Measurements from ENCODE around the gene DNER.
"Not testable (repeated sequence)": the region's sequence is repeated elsewhere in the genome, so short reads cannot be mapped to it uniquely, and the experiment has no call there.

Gene DNER

DNA sequence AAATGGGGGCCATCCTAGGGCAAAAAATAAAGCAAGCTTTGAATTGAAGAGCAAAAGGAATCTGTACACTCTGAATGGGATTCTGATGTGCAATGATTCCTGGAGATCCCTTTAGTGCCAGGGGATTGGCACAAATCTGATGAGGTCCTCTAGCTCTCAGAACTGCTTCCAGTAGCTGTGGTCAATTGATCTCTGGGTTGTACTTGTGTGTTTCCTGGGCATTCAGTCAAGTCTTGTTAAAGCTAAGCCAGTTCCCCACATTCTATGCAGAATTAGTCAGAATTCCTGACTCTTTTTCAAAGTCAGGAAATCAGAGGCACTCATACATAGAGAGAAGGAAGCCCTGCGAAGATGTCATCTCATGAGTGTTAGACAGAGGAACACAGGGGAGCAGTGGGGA, 161.3 kb downstream of the DNER start:
- no peak overlapping the region for H3K27ac Mint-ChIP-seq
- no peak overlapping the region for H3K4me3 Mint-ChIP-seq
- peaks cover 10% of the 10 kb centered on the region for H3K27me3 Mint-ChIP-seq
- peaks cover 5% of the 10 kb centered on the region for H3K9me3 Mint-ChIP-seq (ENCODE audit: low read depth)
- no peaks in the 10 kb centered on the region for H3K4me1 Mint-ChIP-seq (ENCODE audit: low read depth)
- no peaks in the 10 kb centered on the region for H3K36me3 Mint-ChIP-seq

DNA sequence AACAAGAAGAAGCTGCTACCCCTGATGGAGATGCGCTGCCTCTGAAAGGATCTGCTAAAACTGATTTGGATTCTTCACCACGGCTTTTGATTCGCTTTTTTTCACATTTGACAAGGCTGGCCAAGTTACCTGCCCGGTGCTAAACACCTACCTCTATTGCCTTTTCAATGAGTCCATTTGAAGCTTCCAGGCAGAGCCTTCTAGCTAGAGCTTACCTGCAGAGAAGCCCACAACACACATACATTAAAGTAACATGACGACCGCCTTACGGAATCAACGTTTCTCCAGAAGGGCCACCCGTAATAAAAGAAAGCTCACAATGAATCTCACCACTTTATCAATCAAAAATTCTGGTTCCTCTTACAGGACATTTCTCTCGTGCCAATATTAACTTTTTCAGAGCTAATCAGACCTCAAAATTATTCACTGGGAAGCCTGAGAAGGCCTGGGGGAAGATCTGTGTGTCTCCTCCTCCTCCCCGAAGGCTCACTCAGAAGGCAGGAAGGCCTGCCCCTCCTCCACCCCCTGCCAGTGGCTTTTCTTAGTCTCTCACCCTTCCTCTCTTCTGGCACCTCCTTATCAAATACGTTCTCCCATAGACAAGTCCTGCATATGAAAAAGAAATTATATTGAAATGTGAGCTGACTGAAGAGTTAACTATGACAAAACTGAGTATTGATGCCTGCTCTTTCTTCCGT, 171.0 kb downstream of the DNER start:
- peaks cover 1% of the 10 kb centered on the region for H3K27me3 Mint-ChIP-seq

DNA sequence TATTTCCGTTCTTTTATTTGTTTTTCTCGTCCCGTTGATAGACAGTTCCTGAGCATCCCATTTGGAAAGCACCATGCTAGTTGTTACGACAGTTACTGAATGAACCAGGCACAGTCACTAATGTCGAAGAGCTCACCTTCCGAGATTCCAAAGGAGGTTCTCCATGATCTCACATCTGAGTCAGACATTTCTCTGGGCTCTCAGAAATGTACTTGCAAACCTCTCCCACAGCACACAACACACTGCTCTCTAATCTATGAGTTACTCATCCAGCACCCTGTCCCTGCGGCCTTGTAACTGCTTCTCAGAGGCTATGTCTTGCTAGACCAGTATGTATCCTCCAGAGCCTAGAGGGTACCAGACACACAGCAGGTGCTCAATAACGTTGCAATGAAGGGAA, 174.7 kb downstream of the DNER start:
- no peaks in the 10 kb centered on the region for H3K36me3 Mint-ChIP-seq
- H3K9me3 Mint-ChIP-seq (ENCODE audit: low read depth) = no peaks in the 10 kb centered on the region
- H3K4me1 Mint-ChIP-seq (ENCODE audit: low read depth) = no peaks in the 10 kb centered on the region
- no peaks in the 10 kb centered on the region for H3K27me3 Mint-ChIP-seq
- H3K27ac Mint-ChIP-seq = no peak overlapping the region
- no peak overlapping the region for H3K4me3 Mint-ChIP-seq

More for the DNA sequence above, 171.0 kb downstream of the DNER start:
- Mint-ChIP-seq H3K36me3 (no peaks in the 10 kb centered on the region), H3K4me3 (no peak overlapping the region), H3K4me1 (ENCODE audit: low read depth) (no peaks in the 10 kb centered on the region), H3K27ac (no peak overlapping the region), H3K9me3 (ENCODE audit: low read depth) (no peaks in the 10 kb centered on the region)

DNA sequence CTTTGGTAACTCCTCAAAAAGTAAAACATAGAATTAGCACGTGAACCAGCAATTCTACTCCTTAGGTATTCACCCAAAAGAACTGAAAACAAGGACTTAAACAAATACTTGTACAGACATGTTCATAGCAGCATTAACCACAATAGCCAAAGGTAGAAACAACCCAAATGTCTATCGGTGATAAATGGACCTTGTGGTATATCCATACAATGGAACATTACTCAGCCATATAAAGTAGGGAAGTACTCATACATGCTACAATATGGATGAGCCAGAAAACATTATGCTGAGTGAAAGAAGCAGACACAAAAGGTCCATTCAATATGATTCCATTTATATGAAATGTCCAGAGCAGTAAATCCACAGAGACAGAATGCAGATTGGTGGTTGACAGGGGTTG, 182.8 kb downstream of the DNER start:
- no peaks in the 10 kb centered on the region for H3K9me3 Mint-ChIP-seq (ENCODE audit: low read depth)
- no peaks in the 10 kb centered on the region for H3K27me3 Mint-ChIP-seq
- no peak overlapping the region for H3K27ac Mint-ChIP-seq
- no peaks in the 10 kb centered on the region for H3K36me3 Mint-ChIP-seq
- no peaks in the 10 kb centered on the region for H3K4me1 Mint-ChIP-seq (ENCODE audit: low read depth)
- H3K4me3 Mint-ChIP-seq = no peak overlapping the region

DNA sequence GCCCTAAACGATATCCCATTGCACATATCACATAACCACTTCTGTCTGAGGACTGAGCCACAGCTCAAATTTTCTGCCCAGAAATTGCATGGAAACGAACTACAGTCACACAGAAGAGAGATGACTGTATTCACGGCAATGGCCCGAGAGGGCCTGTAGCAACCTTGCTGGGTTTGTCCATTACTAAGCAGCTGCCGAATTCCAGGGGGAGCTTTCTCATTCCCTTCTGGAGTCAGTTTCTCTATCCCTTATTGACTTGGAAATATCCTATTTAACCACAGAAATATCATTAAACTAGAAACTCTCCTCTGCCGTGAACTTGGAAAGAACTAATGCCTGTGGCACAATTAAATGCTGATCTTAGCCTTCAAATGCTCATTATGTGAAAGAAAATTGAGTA, 183.9 kb downstream of the DNER start:
- Mint-ChIP-seq H3K36me3 (no peaks in the 10 kb centered on the region), H3K4me3 (no peak overlapping the region), H3K9me3 (ENCODE audit: low read depth) (no peaks in the 10 kb centered on the region), H3K27ac (no peak overlapping the region), H3K27me3 (no peaks in the 10 kb centered on the region), H3K4me1 (ENCODE audit: low read depth) (no peaks in the 10 kb centered on the region)

DNA sequence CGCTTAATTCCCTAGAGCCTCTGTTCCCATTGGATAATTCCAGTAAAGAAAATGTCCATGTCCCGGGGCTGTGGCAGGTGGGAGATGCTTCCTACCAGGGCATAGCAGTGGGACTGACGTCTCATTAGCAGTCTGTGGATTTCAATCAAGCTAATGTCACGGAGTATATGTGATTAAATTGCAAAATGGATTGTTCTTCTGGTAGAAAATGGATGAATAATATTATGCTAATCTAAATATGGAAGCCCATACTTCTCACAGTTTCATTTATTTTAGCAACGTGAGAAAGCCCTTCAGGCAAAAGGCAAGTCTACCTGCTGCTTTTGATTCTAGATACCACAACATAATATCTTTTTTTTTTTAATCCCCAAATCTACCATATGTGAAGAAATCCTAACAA, 185.5 kb downstream of the DNER start:
- H3K4me1 Mint-ChIP-seq (ENCODE audit: low read depth) = no peaks in the 10 kb centered on the region
- no peak overlapping the region for H3K4me3 Mint-ChIP-seq
- no peaks in the 10 kb centered on the region for H3K36me3 Mint-ChIP-seq
- H3K27ac Mint-ChIP-seq = no peak overlapping the region
- H3K9me3 Mint-ChIP-seq (ENCODE audit: low read depth) = no peaks in the 10 kb centered on the region
- peaks cover 3% of the 10 kb centered on the region for H3K27me3 Mint-ChIP-seq

DNA sequence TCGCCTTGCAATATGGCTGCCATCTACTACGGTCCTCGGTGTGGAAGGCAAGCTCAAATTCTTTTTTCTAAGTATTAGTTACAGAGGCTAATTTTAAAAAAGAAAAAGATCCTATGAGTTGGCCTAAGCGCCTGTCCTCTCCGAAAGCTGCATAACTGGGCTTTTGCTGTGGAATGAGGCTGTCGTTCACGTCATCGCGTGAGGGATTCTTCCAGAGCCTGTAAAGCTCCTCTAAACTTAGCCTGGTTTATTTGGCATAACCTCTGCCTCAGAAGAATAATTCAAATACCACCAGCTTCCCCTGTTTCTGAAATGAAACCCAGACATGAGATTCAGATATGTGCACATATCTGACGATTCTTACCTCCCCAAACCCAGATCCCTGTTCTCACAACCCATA, 187.4 kb downstream of the DNER start:
- no peaks in the 10 kb centered on the region for H3K4me1 Mint-ChIP-seq (ENCODE audit: low read depth)
- no peaks in the 10 kb centered on the region for H3K9me3 Mint-ChIP-seq (ENCODE audit: low read depth)
- H3K4me3 Mint-ChIP-seq = no peak overlapping the region
- H3K27ac Mint-ChIP-seq = no peak overlapping the region
- no peaks in the 10 kb centered on the region for H3K36me3 Mint-ChIP-seq
- H3K27me3 Mint-ChIP-seq = peaks cover 4% of the 10 kb centered on the region

DNA sequence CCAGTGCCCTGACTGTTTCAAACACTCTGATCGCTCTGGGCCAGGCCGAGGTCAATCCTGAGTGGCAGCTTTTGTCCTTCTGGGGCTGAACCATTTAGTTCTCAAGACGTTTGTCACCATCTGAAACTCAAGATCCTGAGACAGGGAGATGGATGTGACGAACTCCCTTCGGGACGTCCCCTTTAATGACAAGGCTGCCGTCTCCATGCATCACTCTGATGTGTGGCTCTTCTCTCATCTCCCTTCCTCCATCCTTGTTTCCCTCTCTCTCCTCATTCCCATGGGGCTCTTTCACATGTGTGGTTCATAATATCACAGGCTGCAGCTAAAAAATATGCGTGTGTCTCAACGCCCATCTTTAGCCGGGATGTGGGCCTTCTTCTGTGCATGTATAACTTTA, 189.6 kb downstream of the DNER start:
- H3K27me3 Mint-ChIP-seq = peaks cover 4% of the 10 kb centered on the region
- no peaks in the 10 kb centered on the region for H3K36me3 Mint-ChIP-seq
- H3K9me3 Mint-ChIP-seq (ENCODE audit: low read depth) = no peaks in the 10 kb centered on the region
- no peaks in the 10 kb centered on the region for H3K4me1 Mint-ChIP-seq (ENCODE audit: low read depth)
- H3K4me3 Mint-ChIP-seq = no peak overlapping the region
- H3K27ac Mint-ChIP-seq = no peak overlapping the region

DNA sequence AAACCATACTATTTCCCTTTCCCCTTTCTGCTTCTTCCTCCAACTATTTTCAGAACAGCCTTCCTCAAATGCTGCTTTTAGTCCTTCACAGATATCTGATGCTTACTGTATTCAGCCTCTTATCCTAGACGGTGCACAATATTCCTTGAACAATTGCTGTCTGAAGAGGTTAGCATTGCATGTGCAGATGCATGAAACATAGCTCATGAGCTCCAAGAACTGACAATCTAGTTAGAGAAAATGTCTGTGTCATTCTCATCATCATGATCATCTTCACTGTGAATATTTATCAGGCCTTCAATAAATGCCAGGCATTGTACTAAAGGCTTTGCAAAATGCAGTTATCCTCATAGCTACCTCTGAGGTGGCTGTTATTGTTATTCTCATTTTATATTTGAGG, 190.7 kb downstream of the DNER start:
- no peaks in the 10 kb centered on the region for H3K9me3 Mint-ChIP-seq (ENCODE audit: low read depth)
- no peaks in the 10 kb centered on the region for H3K36me3 Mint-ChIP-seq
- H3K27me3 Mint-ChIP-seq = peaks cover 4% of the 10 kb centered on the region
- H3K27ac Mint-ChIP-seq = no peak overlapping the region
- H3K4me1 Mint-ChIP-seq (ENCODE audit: low read depth) = no peaks in the 10 kb centered on the region
- H3K4me3 Mint-ChIP-seq = no peak overlapping the region

DNA sequence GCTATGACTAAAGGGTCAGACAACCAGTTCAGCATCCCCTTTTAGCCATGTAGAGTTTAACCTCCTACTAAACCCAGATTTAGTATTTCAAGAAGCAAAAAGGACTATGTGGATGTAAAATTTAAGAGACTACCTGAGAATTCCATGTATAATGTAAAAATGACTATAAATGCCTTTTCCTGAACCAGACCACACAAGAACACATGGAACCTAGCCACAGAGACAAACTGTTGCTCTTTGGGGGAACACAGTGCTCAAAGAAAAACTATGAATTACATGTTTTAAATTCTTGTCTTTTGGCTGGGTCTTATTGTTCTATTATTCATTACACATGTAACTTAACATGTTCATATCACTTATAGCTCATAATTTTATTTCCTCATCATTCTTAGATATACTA, 192.8 kb downstream of the DNER start:
- Mint-ChIP-seq H3K27ac (no peak overlapping the region), H3K27me3 (peaks cover 8% of the 10 kb centered on the region), H3K4me3 (no peak overlapping the region), H3K36me3 (no peaks in the 10 kb centered on the region), H3K9me3 (ENCODE audit: low read depth) (no peaks in the 10 kb centered on the region), H3K4me1 (ENCODE audit: low read depth) (no peaks in the 10 kb centered on the region)

DNA sequence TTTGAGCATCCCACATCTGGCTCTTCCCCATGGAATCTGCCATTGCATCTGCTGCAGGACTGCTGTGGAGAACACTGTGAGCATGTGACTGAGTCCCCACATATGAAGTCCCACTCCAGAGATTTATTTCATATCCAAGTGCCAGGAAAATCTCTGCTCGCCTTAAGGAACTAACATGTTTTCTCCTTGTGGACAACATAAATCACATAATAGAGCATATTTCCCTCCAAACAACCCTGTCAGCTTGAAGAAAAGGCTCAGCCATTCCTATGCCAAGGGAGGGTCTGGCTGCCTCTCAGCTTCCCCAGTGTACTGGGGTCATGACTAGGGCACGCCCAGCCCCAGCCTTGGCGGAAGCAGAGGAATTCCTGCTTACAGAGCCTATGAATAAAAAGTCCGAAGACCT, 193.7 kb downstream of the DNER start:
- peaks cover 8% of the 10 kb centered on the region for H3K27me3 Mint-ChIP-seq
- no peaks in the 10 kb centered on the region for H3K9me3 Mint-ChIP-seq (ENCODE audit: low read depth)
- no peaks in the 10 kb centered on the region for H3K36me3 Mint-ChIP-seq
- H3K4me3 Mint-ChIP-seq = no peak overlapping the region
- H3K27ac Mint-ChIP-seq = no peak overlapping the region
- no peaks in the 10 kb centered on the region for H3K4me1 Mint-ChIP-seq (ENCODE audit: low read depth)

DNA sequence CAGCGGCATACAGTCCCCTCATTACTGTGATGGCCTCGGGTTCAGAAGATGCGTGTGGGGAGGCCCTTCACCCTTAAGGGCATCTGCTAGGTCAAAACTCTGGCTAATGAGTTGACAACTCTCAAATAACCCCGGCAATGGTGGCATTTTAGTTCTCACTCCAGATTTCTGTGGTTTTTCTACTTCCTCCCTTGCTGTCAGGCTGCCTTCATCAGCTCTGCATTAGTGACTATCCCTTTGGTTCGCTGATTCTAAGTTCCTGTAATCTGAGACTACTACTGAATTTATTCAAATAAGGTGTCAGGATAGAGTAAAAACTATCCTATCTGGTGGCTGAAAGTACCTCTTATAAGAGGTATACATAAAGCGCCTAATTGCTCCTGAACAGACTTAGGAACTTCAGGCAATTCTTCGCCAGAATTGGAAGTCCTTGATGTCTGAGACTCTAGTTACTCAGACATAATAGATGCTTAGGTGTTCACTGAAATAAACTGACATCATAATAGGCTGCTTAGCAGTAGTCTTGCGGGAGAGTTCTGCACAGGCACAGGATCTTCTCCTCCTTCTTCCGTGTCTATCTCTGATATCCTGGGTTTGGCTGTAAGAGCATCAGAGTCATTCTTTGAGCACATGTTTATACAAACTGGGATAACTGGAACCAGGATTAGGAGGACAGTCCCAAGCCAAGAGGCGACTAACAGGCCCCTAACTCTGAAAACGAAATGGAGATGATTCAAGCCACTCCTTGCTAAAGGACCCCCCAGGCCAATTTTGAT, 194.5 kb downstream of the DNER start:
- H3K9me3 Mint-ChIP-seq (ENCODE audit: low read depth) = no peaks in the 10 kb centered on the region
- H3K27ac Mint-ChIP-seq = no peak overlapping the region
- peaks cover 5% of the 10 kb centered on the region for H3K27me3 Mint-ChIP-seq
- H3K36me3 Mint-ChIP-seq = no peaks in the 10 kb centered on the region
- H3K4me1 Mint-ChIP-seq (ENCODE audit: low read depth) = no peaks in the 10 kb centered on the region
- no peak overlapping the region for H3K4me3 Mint-ChIP-seq

DNA sequence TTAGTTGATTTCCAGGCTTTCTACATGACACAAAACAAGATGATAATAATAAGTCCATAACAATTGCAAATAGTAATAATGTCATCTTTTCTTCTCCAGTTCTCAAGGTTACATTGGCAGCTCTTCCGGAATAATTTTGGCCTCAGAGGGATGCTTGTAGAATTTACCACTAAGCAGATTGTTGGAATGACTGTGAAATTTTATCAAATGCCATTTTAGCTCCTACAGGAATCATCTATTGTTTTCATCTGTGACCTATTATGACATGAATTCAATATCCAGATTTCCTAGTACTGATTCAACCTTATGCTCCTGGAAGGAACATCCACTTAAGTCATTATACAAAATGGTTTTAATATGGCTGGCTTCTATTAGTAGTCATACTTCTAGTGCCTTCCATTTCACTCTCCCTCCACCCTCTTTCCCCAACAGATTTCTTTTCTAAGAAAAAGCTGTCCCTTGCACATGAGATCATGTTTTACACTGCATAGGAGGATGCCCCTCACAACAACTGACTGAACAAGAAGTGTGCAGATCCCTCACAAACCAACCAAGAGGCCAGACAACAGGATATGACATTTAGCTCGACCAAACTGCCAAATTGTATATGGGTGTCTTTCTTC, 200.0 kb downstream of the DNER start:
- Mint-ChIP-seq H3K4me1 (ENCODE audit: low read depth) (no peaks in the 10 kb centered on the region), H3K27me3 (peaks cover 6% of the 10 kb centered on the region), H3K9me3 (ENCODE audit: low read depth) (no peaks in the 10 kb centered on the region)

DNA sequence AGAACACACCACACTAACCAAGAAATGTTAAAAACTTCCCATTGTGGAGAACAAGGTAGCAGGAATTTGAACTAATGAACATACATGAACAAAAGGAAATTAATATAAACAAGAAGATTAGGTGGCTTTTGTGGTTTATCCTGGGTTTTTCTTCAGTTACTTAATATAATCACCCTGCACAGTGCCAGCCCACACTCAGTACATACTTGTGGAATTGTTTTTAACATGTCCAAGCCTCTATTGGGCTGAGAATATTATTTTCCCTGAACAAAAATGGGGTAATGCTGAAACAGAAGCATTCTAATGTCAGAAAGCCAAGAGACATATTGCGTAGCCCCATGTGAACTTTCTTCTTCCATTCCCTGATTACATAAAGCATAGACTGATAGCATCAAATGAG, 202.8 kb downstream of the DNER start:
- no peak overlapping the region for H3K27ac Mint-ChIP-seq
- H3K9me3 Mint-ChIP-seq (ENCODE audit: low read depth) = no peaks in the 10 kb centered on the region
- no peaks in the 10 kb centered on the region for H3K36me3 Mint-ChIP-seq
- no peaks in the 10 kb centered on the region for H3K4me1 Mint-ChIP-seq (ENCODE audit: low read depth)
- no peak overlapping the region for H3K4me3 Mint-ChIP-seq
- H3K27me3 Mint-ChIP-seq = peaks cover 2% of the 10 kb centered on the region

More for the DNA sequence above, 200.0 kb downstream of the DNER start:
- Mint-ChIP-seq H3K27ac (no peak overlapping the region), H3K4me3 (no peak overlapping the region), H3K36me3 (no peaks in the 10 kb centered on the region)

DNA sequence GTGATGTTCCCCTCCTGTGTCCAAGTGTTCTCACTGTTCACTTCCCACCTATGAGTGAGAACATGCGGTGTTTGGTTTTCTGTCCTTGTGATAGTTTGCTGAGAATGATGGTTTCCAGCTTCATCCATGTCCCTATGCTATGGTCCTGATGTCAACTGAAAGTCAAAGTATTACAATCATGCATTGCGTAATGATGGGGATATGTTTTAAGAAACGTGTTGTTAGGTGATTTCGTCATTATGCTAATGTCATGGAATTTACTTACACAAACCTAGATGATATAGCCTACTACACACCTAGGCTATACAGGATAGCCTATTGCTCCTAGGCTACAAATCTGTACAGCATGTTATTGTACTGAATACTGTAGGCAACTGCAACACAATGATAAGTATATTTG, 207.7 kb downstream of the DNER start:
- not testable (repeated sequence) for H3K27ac Mint-ChIP-seq; H3K9me3 Mint-ChIP-seq (ENCODE audit: low read depth); H3K4me3 Mint-ChIP-seq; H3K27me3 Mint-ChIP-seq; H3K4me1 Mint-ChIP-seq (ENCODE audit: low read depth); H3K36me3 Mint-ChIP-seq

Data from activated naive CD8-positive, alpha-beta T cell (primary cell).